PC-9 (cell line): ENCODE data around the gene DOK3. TPM values are rescaled to one million over a fixed set of nuclear protein-coding genes. Genes with fewer than 3 reads are reported as not detected.

Experiments used
- BruUV-seq: library from RNA; stranded (reverse); fragments of 400-500 nt; replicated peaks from 2 replicates; lab custom pipeline; 2021; lab: Mats Ljungman, UMichigan
- CTCF ChIA-PET: fragments of 300-600 bp; sonication (Branson Sonifier 250); formaldehyde crosslinking; loops from one replicate; lab custom pipeline; 2022; ENCODE audit warnings: antibody characterized with exemption; lab: Charles Lee
- POLR2A ChIA-PET: fragments of 300-600 bp; sonication (Branson Sonifier 250); formaldehyde crosslinking; loops from one replicate; lab custom pipeline; 2022; ENCODE audit warnings: antibody characterized with exemption; ENCODE audit not compliant: unreplicated experiment; lab: Charles Lee
- DNase-seq, 2 experiments: peaks; one replicate each; pipeline versions ENCODE4 v3.0.0 to v3.0.0-alpha.2; 2015 to 2022; ENCODE audit warnings: mixed read lengths in 1 of 2
- H2AFZ ChIP-seq: fragments of 200-600 bp; sonication (generic); 2 replicates; pipeline ENCODE4 v1.8.1; 2017; ENCODE audit warnings: antibody characterized with exemption
- H3F3A ChIP-seq: fragments of 200-600 bp; sonication (generic); 2 replicates; pipeline ENCODE4 v1.8.1; 2017; ENCODE audit warnings: antibody characterized with exemption, mild to moderate bottlenecking, low read depth; ENCODE audit not compliant: insufficient read depth
- H3K27ac ChIP-seq: fragments of 200-600 bp; sonication (generic); 2 replicates; pipeline ENCODE4 v1.6.1; 2016; ENCODE audit warnings: mixed run types
- H3K27me3 ChIP-seq: fragments of 200-600 bp; sonication (generic); 2 replicates; pipeline ENCODE4 v1.6.1; 2016; ENCODE audit warnings: low read depth, mixed run types; ENCODE audit not compliant: insufficient read depth
- H3K36me3 ChIP-seq: fragments of 200-600 bp; sonication (generic); 2 replicates; pipeline ENCODE4 v1.6.1; 2016; ENCODE audit warnings: low read depth, mixed run types
- H3K4me1 ChIP-seq: fragments of 200-600 bp; sonication (generic); replicated peaks from 2 replicates; pipeline ENCODE4 v1.6.1; 2016; ENCODE audit warnings: mixed run types; ENCODE audit not compliant: insufficient read depth
- H3K4me2 ChIP-seq: fragments of 200-600 bp; sonication (generic); 2 replicates; pipeline ENCODE4 v1.6.1; 2017; ENCODE audit warnings: mixed run types
- H3K4me3 ChIP-seq: fragments of 200-600 bp; sonication (generic); 2 replicates; pipeline ENCODE4 v1.6.1; 2016; ENCODE audit warnings: mixed run types
- H3K79me2 ChIP-seq: fragments of 200-600 bp; sonication (generic); 2 replicates; pipeline ENCODE4 v1.6.1; 2017; ENCODE audit warnings: low read depth, mixed run types
- H3K9me2 ChIP-seq: fragments of 200-600 bp; sonication (generic); 2 replicates; pipeline ENCODE4 v1.8.1; 2017; ENCODE audit warnings: mild to moderate bottlenecking; ENCODE audit not compliant: insufficient read depth
- H3K9me3 ChIP-seq: fragments of 200-600 bp; sonication (generic); 2 replicates; pipeline ENCODE4 v1.8.1; 2016; ENCODE audit warnings: low read depth; ENCODE audit not compliant: insufficient read depth
- H4K20me1 ChIP-seq: fragments of 200-600 bp; sonication (generic); 2 replicates; pipeline ENCODE4 v1.8.1; 2017; ENCODE audit not compliant: insufficient read depth
- CTCF ChIP-seq: fragments of 200-600 bp; sonication (generic); conservative IDR thresholded peaks from 2 replicates; pipeline ENCODE4 v1.6.1; 2017; ENCODE audit warnings: mixed run types, antibody characterized with exemption, mild to moderate bottlenecking, moderate library complexity
- EZH2 ChIP-seq: fragments of 200-600 bp; sonication (generic); IDR thresholded peaks from 2 replicates; pipeline ENCODE4 v1.8.0; 2017; ENCODE audit warnings: antibody characterized with exemption, low read depth
- intact Hi-C: fragments of 100-400 bp; cut with micrococcal nuclease; formaldehyde crosslinking; loops from one replicate; pipeline ENCODE4 v1.10.0; 2022; ENCODE audit not compliant: unreplicated experiment
- total RNA-seq: library from RNA; stranded (reverse); gene quantifications from 2 replicates; pipeline ENCODE4 v1.2.3, GENCODE V29; 2021

DOK3 gene
- total RNA-seq, 1 experiment from 2014 or later = 12.2 TPM

GRCh38 chr5:177455661-177456590 lies 53.7 kb downstream of the DOK3 start:
- Histone ChIP-seq H4K20me1 (peaks cover 27% of the 10 kb centered on the region), H3K9me2 (no peaks in the 10 kb centered on the region), H3K4me2 (peak overlapping the region; percentile 98), H3K4me1 (0 out of 2 replicates have a peak, but pooled peaks cover 5% of the 10 kb centered on the region), H3K36me3 (peaks cover 5% of the 10 kb centered on the region; the same call in 1 of the 2 replicates), H3K79me2 (no peaks in the 10 kb centered on the region), H3K9me3 (no peaks in the 10 kb centered on the region), H3F3A (peaks cover 21% of the 10 kb centered on the region; the same call in 1 of the 2 replicates), H3K4me3 (peak overlapping the region; percentile 77), H3K27ac (no peak overlapping the region), H2AFZ (peak overlapping the region; percentile 80), H3K27me3 (no peaks in the 10 kb centered on the region)
- intact Hi-C loops = loop anchor here (1.0 to 2.0 kb wide), 5 partner anchors 15 to 342 kb away; partner anchors contain the start of genes GRK6 and PDLIM7
- peak; percentile 76 to 94 for DNase-seq
- TF ChIP-seq CTCF = peak; percentile 90
- TF ChIP-seq EZH2 = no peak
- CTCF ChIA-PET = interaction anchor here (0.5 to 2.1 kb wide), 11 partner anchors 18 to 144 kb away, joined by 3 to 9 read pairs (median 4); partner anchors contain the start of gene GRK6
- POLR2A ChIA-PET = interaction anchor here (0.5 to 0.7 kb wide), 4 partner anchors 16 to 95 kb away, joined by 3 to 8 read pairs (median 4); no protein-coding TSS in a partner anchor
- TSS peak; percentile 83 for BruUV-seq

- TF ChIP-seq EZH2 (no peak), CTCF (peak; percentile 74)
- H3K9me2 ChIP-seq = no peaks in the 10 kb centered on the region
- POLR2A ChIA-PET = interaction anchor here (0.6 to 0.7 kb wide), 4 partner anchors 17 to 92 kb away, joined by 3 to 5 read pairs (median 3); no protein-coding TSS in a partner anchor
- 0 out of 2 replicates have a peak, but pooled peaks cover 3% of the 10 kb centered on the region for H3K79me2 ChIP-seq
- intact Hi-C loops = loop anchor here (1.0 to 2.0 kb wide), 3 partner anchors 28 to 341 kb away; partner anchors contain the start of gene GRK6
- peaks cover 21% of the 10 kb centered on the region; the same call in 1 of the 2 replicates for H3F3A ChIP-seq
- H3K4me1 ChIP-seq = 0 out of 2 replicates have a peak, but pooled peaks cover 5% of the 10 kb centered on the region
- DNase-seq = peak; percentile 62 to 92
- peaks cover 27% of the 10 kb centered on the region for H4K20me1 ChIP-seq
- peaks cover 5% of the 10 kb centered on the region; the same call in 1 of the 2 replicates for H3K36me3 ChIP-seq
- peak overlapping the region; percentile 80 for H2AFZ ChIP-seq
- H3K27me3 ChIP-seq = no peaks in the 10 kb centered on the region
- peak overlapping the region; percentile 77 for H3K4me3 ChIP-seq
- no TSS peak for BruUV-seq
- CTCF ChIA-PET = interaction anchor here (0.5 to 2.1 kb wide), 15 partner anchors 19 to 574 kb away, joined by 3 to 9 read pairs (median 4); partner anchors contain the start of gene GRK6
- H3K4me2 ChIP-seq = peak overlapping the region; percentile 98
- H3K27ac ChIP-seq = 0 out of 2 replicates have a peak overlapping the region, but pooled peaks have one; percentile 26
- H3K9me3 ChIP-seq = no peaks in the 10 kb centered on the region
Observed at GRCh38 chr5:177455036-177455660, 54.5 kb downstream of the DOK3 start.
